Fibroblast of lung (primary cell): ENCODE data around the gene SREK1IP1. TPM values are rescaled to one million over a fixed set of nuclear protein-coding genes. Genes with fewer than 3 reads are reported as not detected.

Source experiments
- DNase-seq, 2 donors: peaks; one replicate each; pipeline versions ENCODE4 v3.0.0 to v3.0.0-alpha.2; 2010; ENCODE audit warnings: low read depth in 2 of 2
- H2AFZ ChIP-seq: 2 replicates; pipeline ENCODE4 v1.5.1; 2012; ENCODE audit warnings: low read length, control low read depth, inconsistent platforms
- H3K27ac ChIP-seq: 2 replicates; pipeline ENCODE4 v1.5.1; 2011; ENCODE audit warnings: low read length, control low read depth; ENCODE audit not compliant: insufficient read depth
- H3K27me3 ChIP-seq: 2 replicates; pipeline ENCODE4 v1.5.1; 2011; ENCODE audit warnings: mild to moderate bottlenecking, low read length; ENCODE audit not compliant: control insufficient read depth, insufficient read depth
- H3K36me3 ChIP-seq: 2 replicates; pipeline ENCODE4 v1.5.1; 2011; ENCODE audit warnings: low read length; ENCODE audit not compliant: control insufficient read depth, insufficient read depth
- H3K4me1 ChIP-seq: 2 replicates; pipeline ENCODE4 v1.5.1; 2011; ENCODE audit warnings: low read length; ENCODE audit not compliant: control insufficient read depth, insufficient read depth; ENCODE audit errors: extremely low read depth
- H3K4me2 ChIP-seq: 2 replicates; pipeline ENCODE4 v1.5.1; 2011; ENCODE audit warnings: low read length, control low read depth; ENCODE audit not compliant: insufficient read depth; ENCODE audit errors: extremely low read depth
- H3K4me3 ChIP-seq, 4 experiments: fragments of 200-600 bp in 1 of 4; sonication (generic) in 1 of 4; replicated peaks in 1 of 4; 2 replicates each; pipeline ENCODE4 v1.5.1; 2011 to 2016; ENCODE audit warnings: low read length in 4 of 4, low read depth in 3 of 4, mild to moderate bottlenecking in 3 of 4, control low read depth in 2 of 4, inconsistent platforms in 1 of 4, mixed read lengths in 1 of 4; ENCODE audit not compliant: insufficient read depth in 1 of 4; ENCODE audit errors: control extremely low read depth in 1 of 4
- H3K79me2 ChIP-seq: 2 replicates; pipeline ENCODE4 v1.5.1; 2012; ENCODE audit warnings: mild to moderate bottlenecking, low read length, inconsistent platforms; ENCODE audit not compliant: control insufficient read depth, insufficient read depth
- H3K9ac ChIP-seq: 2 replicates; pipeline ENCODE4 v1.5.1; 2011; ENCODE audit warnings: mild to moderate bottlenecking, low read length, control low read depth; ENCODE audit not compliant: insufficient read depth
- H3K9me3 ChIP-seq: 2 replicates; pipeline ENCODE4 v1.5.1; 2012; ENCODE audit warnings: low read depth, low read length; ENCODE audit not compliant: control insufficient read depth, insufficient read depth
- H4K20me1 ChIP-seq: 2 replicates; pipeline ENCODE4 v1.5.1; 2011; ENCODE audit warnings: low read length; ENCODE audit not compliant: control insufficient read depth, insufficient read depth; ENCODE audit errors: extremely low read depth
- EZH2 ChIP-seq: IDR thresholded peaks from 2 replicates; pipeline ENCODE4 v1.5.1; 2012; ENCODE audit warnings: low read length, control low read depth, mild to moderate bottlenecking; ENCODE audit errors: missing control alignments
- polyA plus RNA-seq, 2 donors: library from polyadenylated mRNA; depleted of rRNA in 1 of 2; stranded (reverse) in 1 of 2; unstranded in 1 of 2; fragments of >200 nt; gene quantifications; 2 replicates each; pipeline ENCODE4 v1.2.1, GENCODE V29; 2011 to 2012; ENCODE audit warnings: missing spikeins in 1 of 2
- total RNA-seq: library from RNA; depleted of rRNA; stranded (reverse); fragments of >200 nt; gene quantifications from 2 replicates; pipeline ENCODE4 v1.2.1, GENCODE V29; 2014
- TF ChIP-seq, protein P1 (sequence below), 2 donors: IDR thresholded peaks in 1 of 2; conservative IDR thresholded peaks in 1 of 2; 1 replicate in 1 of 2; 2 replicates in 1 of 2; pipeline ENCODE4 v1.5.1; 2011 to 2012; ENCODE audit warnings: low read length in 2 of 2, control low read depth in 1 of 2, inconsistent platforms in 1 of 2, low read depth in 1 of 2, mild to moderate bottlenecking in 1 of 2

Gene SREK1IP1
- total and polyA plus RNA-seq, 2 donors (not counting 1 experiment from before 2014, with no cell fraction given) = 6.5 to 13.5 TPM

DNA sequence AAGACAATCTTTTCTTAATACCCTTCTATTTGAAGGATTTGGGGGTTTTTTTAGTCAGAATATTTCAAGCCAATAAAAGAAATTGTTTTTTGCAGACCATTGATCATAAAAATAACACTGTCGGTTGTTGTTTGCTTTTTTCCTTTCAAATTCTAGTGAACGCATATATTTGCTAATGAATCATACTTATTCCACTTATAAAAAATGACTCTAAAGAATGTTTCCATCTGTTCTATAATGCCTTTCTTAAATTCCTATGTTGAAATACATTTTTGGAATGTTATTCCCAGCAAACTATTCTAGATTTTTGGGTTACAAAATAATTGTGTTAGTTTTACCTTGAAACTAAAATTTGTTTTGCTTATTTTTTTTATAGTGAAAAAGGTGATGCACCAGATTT, 32.4 kb upstream of the SREK1IP1 start:
- Histone ChIP-seq H3K4me2 (no peak overlapping the region), H3K27me3 (no peaks in the 10 kb centered on the region), H3K4me1 (no peaks in the 10 kb centered on the region), H3K4me3 (no peak overlapping the region), H3K79me2 (no peaks in the 10 kb centered on the region), H3K9me3 (no peaks in the 10 kb centered on the region), H2AFZ (no peak overlapping the region), H3K36me3 (no peaks in the 10 kb centered on the region), H3K27ac (no peak overlapping the region), H3K9ac (no peak overlapping the region), H4K20me1 (no peaks in the 10 kb centered on the region)
- DNase-seq = no peak
- no peak for TF ChIP-seq EZH2
- TF ChIP-seq, protein P1, sequence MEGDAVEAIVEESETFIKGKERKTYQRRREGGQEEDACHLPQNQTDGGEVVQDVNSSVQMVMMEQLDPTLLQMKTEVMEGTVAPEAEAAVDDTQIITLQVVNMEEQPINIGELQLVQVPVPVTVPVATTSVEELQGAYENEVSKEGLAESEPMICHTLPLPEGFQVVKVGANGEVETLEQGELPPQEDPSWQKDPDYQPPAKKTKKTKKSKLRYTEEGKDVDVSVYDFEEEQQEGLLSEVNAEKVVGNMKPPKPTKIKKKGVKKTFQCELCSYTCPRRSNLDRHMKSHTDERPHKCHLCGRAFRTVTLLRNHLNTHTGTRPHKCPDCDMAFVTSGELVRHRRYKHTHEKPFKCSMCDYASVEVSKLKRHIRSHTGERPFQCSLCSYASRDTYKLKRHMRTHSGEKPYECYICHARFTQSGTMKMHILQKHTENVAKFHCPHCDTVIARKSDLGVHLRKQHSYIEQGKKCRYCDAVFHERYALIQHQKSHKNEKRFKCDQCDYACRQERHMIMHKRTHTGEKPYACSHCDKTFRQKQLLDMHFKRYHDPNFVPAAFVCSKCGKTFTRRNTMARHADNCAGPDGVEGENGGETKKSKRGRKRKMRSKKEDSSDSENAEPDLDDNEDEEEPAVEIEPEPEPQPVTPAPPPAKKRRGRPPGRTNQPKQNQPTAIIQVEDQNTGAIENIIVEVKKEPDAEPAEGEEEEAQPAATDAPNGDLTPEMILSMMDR (conservative IDR thresholded peaks at IDR 0.05 in 1 of 2, IDR thresholded peaks at IDR 0.05 in 1 of 2; ENCODE audit: low read depth in 1 of 2, low read length in 2 of 2) = no peak

GRCh38 chr5:64796301-64796700, 27.8 kb upstream of the SREK1IP1 start:
- Histone ChIP-seq H4K20me1 (no peaks in the 10 kb centered on the region), H3K4me1 (no peaks in the 10 kb centered on the region), H3K79me2 (no peaks in the 10 kb centered on the region), H3K4me2 (no peak overlapping the region), H3K9me3 (no peaks in the 10 kb centered on the region), H3K9ac (no peak overlapping the region), H3K27ac (no peak overlapping the region), H2AFZ (no peak overlapping the region), H3K36me3 (no peaks in the 10 kb centered on the region), H3K4me3 (no peak overlapping the region), H3K27me3 (no peaks in the 10 kb centered on the region)
- DNase-seq = no peak
- TF ChIP-seq EZH2 = no peak

DNA sequence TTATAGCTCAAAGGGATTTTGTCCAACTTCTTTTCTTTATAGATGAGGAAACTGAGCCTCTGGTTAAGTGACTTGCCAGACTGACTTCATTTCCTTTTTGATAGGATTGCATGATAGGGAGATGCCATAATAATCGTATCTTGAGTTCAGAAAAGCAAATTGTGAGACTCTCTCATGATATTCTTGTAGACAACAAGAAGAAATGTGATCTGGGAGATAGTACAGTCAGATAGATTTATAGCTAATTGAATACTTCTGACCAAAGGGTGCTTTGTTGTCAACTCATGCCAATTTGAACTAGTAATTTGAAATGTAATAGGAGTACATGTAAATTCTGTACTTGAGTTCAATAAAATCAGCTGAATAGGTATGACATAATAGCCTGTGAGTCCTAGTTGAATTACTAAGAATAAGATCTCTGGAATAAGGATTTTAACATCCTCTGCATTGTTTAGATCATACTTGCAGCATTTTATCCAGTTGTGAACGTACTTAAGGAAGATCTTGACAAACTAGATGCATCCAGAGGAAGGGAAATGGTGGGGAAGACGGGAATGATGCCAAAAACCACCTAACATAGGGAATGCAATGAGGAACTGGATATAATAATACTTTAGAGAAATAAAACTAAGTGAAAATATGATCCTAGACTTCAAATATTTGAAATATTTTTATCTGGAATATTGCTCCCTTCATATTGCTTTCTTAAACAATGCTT, 25.7 kb upstream of the SREK1IP1 start:
- H3K27ac ChIP-seq = no peak overlapping the region
- H3K4me2 ChIP-seq = no peak overlapping the region

More for the DNA sequence above, 25.7 kb upstream of the SREK1IP1 start:
- no peak for DNase-seq
- Histone ChIP-seq H3K79me2 (no peaks in the 10 kb centered on the region), H3K27me3 (no peaks in the 10 kb centered on the region), H3K9me3 (no peaks in the 10 kb centered on the region), H3K4me3 (no peak overlapping the region), H4K20me1 (no peaks in the 10 kb centered on the region), H3K36me3 (no peaks in the 10 kb centered on the region), H3K4me1 (no peaks in the 10 kb centered on the region), H2AFZ (no peak overlapping the region), H3K9ac (no peak overlapping the region)
- no peak for TF ChIP-seq EZH2
- TF ChIP-seq, protein P1 (conservative IDR thresholded peaks at IDR 0.05 in 1 of 2, IDR thresholded peaks at IDR 0.05 in 1 of 2; ENCODE audit: low read depth in 1 of 2, low read length in 2 of 2) = no peak
